A673 (cell line): ENCODE results near the gene SAT1.

Experiments
- EZH2 ChIP-seq: fragments of 200-600 bp; sonication (generic); IDR thresholded peaks from 2 replicates; pipeline ENCODE4 v1.6.1; 2017; ENCODE audit warnings: borderline replicate concordance, low read depth, mild to moderate bottlenecking, mixed read lengths, antibody characterized with exemption, low read length; ENCODE audit not compliant: poor library complexity, severe bottlenecking
- TF ChIP-seq, protein P1 (sequence below): fragments of 300-800, 200-600 bp; sonication (generic); conservative IDR thresholded peaks from 2 replicates; pipeline ENCODE4 v1.5.1; 2017; ENCODE audit warnings: low read depth, mild to moderate bottlenecking, antibody characterized with exemption, low read length, moderate library complexity, mixed read lengths

DNA sequence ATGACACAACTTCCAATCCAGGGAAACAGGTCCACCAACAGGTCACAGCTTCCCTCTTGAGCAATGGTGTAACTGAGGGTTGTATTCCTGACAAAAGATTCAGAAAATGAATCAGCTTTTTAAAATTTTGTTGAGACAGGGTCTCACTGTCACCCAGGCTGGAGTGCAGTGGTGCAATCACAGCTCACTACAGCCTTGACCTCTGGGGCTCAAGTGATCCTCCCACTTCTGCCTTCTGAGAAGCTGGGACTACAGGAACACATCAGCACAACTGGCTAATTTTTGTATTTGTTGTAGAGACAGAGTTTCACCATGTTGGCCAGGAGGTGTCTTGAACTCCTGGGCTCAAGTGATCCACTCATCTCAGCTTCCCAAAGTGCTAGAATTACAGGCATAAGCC lies 43.7 kb downstream of the SAT1 start:
- TF ChIP-seq, protein P1, sequence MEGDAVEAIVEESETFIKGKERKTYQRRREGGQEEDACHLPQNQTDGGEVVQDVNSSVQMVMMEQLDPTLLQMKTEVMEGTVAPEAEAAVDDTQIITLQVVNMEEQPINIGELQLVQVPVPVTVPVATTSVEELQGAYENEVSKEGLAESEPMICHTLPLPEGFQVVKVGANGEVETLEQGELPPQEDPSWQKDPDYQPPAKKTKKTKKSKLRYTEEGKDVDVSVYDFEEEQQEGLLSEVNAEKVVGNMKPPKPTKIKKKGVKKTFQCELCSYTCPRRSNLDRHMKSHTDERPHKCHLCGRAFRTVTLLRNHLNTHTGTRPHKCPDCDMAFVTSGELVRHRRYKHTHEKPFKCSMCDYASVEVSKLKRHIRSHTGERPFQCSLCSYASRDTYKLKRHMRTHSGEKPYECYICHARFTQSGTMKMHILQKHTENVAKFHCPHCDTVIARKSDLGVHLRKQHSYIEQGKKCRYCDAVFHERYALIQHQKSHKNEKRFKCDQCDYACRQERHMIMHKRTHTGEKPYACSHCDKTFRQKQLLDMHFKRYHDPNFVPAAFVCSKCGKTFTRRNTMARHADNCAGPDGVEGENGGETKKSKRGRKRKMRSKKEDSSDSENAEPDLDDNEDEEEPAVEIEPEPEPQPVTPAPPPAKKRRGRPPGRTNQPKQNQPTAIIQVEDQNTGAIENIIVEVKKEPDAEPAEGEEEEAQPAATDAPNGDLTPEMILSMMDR: no peak
- no peak for TF ChIP-seq EZH2
